PC-3 (cell line): Measurements from ENCODE around the gene NELFB. TPM values are rescaled to one million over a fixed set of nuclear protein-coding genes. Genes with fewer than 3 reads are reported as not detected.

Experiments used
- ATAC-seq: fragments of 200-7000 bp; cut with Tn5 transposase; 2 replicates; pipeline ENCODE4 v1.9.1; 2020; ENCODE audit warnings: mild to moderate bottlenecking, moderate library complexity
- BruUV-seq: library from RNA; stranded (reverse); fragments of 400-500 nt; replicated peaks from 2 replicates; lab custom pipeline; 2021; lab: Mats Ljungman, UMichigan
- CTCF ChIA-PET: fragments of 300-600 bp; sonication (Branson Sonifier 250); formaldehyde crosslinking; loops from one replicate; lab custom pipeline; 2022; ENCODE audit warnings: antibody characterized with exemption; lab: Charles Lee
- POLR2A ChIA-PET: fragments of 300-600 bp; sonication (Branson Sonifier 250); formaldehyde crosslinking; loops from one replicate; lab custom pipeline; 2022; ENCODE audit warnings: antibody characterized with exemption; ENCODE audit not compliant: unreplicated experiment; lab: Charles Lee
- DNase-seq: peaks from one replicate; pipeline ENCODE4 v3.0.0-alpha.2; 2015
- H2AFZ ChIP-seq: fragments of 300-600 bp; sonication (generic); 2 replicates; pipeline ENCODE4 v1.6.0; 2016; ENCODE audit warnings: antibody characterized with exemption, low read length
- H3F3A ChIP-seq: fragments of 300-600 bp; sonication (generic); one replicate; pipeline ENCODE4 v1.6.0; 2017; ENCODE audit warnings: antibody characterized with exemption, low read length, control low read depth, mild to moderate bottlenecking; ENCODE audit not compliant: unreplicated experiment
- H3K27ac ChIP-seq: fragments of 300-600 bp; sonication (generic); 2 replicates; pipeline ENCODE4 v1.5.1; 2016; ENCODE audit warnings: mild to moderate bottlenecking, low read length
- H3K27me3 ChIP-seq: fragments of 300-600 bp; sonication (generic); 2 replicates; pipeline ENCODE4 v1.6.1; 2016; ENCODE audit warnings: low read length, mixed read lengths
- H3K36me3 ChIP-seq: fragments of 300-600 bp; sonication (generic); 2 replicates; pipeline ENCODE4 v1.6.1; 2016; ENCODE audit warnings: low read depth, mixed run types, low read length, mixed read lengths
- H3K4me1 ChIP-seq: fragments of 300-600 bp; sonication (generic); 2 replicates; pipeline ENCODE4 v1.5.1; 2016; ENCODE audit warnings: low read length; ENCODE audit not compliant: insufficient read depth
- H3K4me2 ChIP-seq: fragments of 300-600 bp; sonication (generic); 2 replicates; pipeline ENCODE4 v1.6.0; 2016; ENCODE audit warnings: low read length
- H3K4me3 ChIP-seq: fragments of 300-600 bp; sonication (generic); 2 replicates; pipeline ENCODE4 v1.5.1; 2016; ENCODE audit warnings: mild to moderate bottlenecking, low read length, mixed read lengths
- H3K79me2 ChIP-seq: fragments of 300-600 bp; sonication (generic); 2 replicates; pipeline ENCODE4 v1.6.1; 2017; ENCODE audit warnings: low read length, mixed read lengths
- H3K9ac ChIP-seq: fragments of 300-600 bp; sonication (generic); 2 replicates; pipeline ENCODE4 v1.6.0; 2016; ENCODE audit warnings: mild to moderate bottlenecking, low read length
- H3K9me2 ChIP-seq: fragments of 300-600 bp; sonication (generic); replicated peaks from 2 replicates; pipeline ENCODE4 v1.6.1; 2016; ENCODE audit warnings: mixed run types, low read length, mixed read lengths
- H3K9me3 ChIP-seq: fragments of 300-600 bp; sonication (generic); 2 replicates; pipeline ENCODE4 v1.6.1; 2016; ENCODE audit warnings: low read length, mixed read lengths
- H4K20me1 ChIP-seq: fragments of 300-600 bp; sonication (generic); 2 replicates; pipeline ENCODE4 v1.6.1; 2016; ENCODE audit warnings: low read length, mixed read lengths
- EZH2 ChIP-seq: fragments of 300-600 bp; sonication (generic); IDR thresholded peaks from one replicate; pipeline ENCODE4 v1.6.1; 2017; ENCODE audit warnings: antibody characterized with exemption, mild to moderate bottlenecking, low read length; ENCODE audit not compliant: unreplicated experiment
- EZH2phosphoT487 ChIP-seq: fragments of 300-600 bp; sonication (generic); IDR thresholded peaks from 2 replicates; pipeline ENCODE4 v1.6.1; 2018; ENCODE audit warnings: mild to moderate bottlenecking, antibody characterized with exemption, low read length, borderline replicate concordance
- intact Hi-C: fragments of 100-400 bp; cut with micrococcal nuclease; formaldehyde crosslinking; loops from 2 replicates; pipeline ENCODE4 v1.9.0; 2023
- total RNA-seq: library from RNA; depleted of rRNA; stranded (reverse); fragments of >200 nt; gene quantifications from 2 replicates; pipeline ENCODE4 v1.2.3, GENCODE V29; 2014
- TF ChIP-seq, protein P1 (sequence below): fragments of 300-600 bp; sonication (generic); conservative IDR thresholded peaks from 2 replicates; pipeline ENCODE4 v1.5.1; 2017; ENCODE audit warnings: antibody characterized with exemption, low read depth, mild to moderate bottlenecking, low read length

NELFB gene
- total RNA-seq, 1 experiment from 2014 or later: 50.7 TPM

DNA sequence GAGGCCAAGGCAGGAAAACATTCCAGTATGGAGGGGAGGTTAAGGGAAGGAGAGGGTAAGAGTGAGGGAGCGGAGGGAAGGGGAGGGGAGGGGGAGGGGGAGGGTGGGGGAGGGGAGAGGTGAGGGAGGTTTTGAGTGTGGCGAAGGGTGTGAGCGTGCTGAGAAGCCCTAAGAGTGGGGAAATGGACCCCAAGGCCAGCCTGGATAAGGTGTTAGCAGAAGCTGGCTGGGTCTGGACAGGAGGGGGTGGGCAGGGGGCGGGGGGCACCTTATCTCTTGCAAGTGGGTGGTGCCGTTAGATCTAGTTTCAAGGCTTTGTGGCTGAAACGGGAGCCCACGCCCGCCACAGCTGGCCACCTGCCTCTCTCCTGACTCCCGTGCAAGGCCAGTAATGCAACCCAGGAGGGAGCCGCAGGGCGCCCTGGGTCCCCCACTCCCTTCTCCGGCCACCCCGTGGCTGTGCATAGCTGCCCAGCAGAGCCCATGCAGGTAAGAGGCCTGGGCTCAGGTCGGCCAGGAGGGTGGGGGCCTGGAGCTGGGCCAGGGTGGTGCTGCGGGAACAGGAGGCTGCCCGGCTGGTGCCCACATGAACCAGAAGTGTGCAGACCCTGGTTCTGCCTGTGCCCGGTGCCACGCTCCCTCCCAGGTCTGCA is 27.1 kb upstream of the NELFB start:
- no TSS peak for BruUV-seq
- ATAC-seq (no peak), DNase-seq (no peak)
- peaks cover 19% of the 10 kb centered on the region for H3K79me2 ChIP-seq
- peak overlapping the region; percentile 99 for H3K27ac ChIP-seq
- H3K9me2 ChIP-seq: no peaks in the 10 kb centered on the region
- TF ChIP-seq, protein P1, sequence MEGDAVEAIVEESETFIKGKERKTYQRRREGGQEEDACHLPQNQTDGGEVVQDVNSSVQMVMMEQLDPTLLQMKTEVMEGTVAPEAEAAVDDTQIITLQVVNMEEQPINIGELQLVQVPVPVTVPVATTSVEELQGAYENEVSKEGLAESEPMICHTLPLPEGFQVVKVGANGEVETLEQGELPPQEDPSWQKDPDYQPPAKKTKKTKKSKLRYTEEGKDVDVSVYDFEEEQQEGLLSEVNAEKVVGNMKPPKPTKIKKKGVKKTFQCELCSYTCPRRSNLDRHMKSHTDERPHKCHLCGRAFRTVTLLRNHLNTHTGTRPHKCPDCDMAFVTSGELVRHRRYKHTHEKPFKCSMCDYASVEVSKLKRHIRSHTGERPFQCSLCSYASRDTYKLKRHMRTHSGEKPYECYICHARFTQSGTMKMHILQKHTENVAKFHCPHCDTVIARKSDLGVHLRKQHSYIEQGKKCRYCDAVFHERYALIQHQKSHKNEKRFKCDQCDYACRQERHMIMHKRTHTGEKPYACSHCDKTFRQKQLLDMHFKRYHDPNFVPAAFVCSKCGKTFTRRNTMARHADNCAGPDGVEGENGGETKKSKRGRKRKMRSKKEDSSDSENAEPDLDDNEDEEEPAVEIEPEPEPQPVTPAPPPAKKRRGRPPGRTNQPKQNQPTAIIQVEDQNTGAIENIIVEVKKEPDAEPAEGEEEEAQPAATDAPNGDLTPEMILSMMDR: no peak
- TF ChIP-seq EZH2: no peak
- no peak for TF ChIP-seq EZH2phosphoT487
- ChIA-PET POLR2A (interaction anchor here (1.1 kb wide), 1 partner anchor 13 kb away, joined by 4 read pairs; the partner anchor contains the start of gene TUBB4B), CTCF (interaction anchor here (1.0 to 1.1 kb wide), 3 partner anchors 9 to 71 kb away, joined by 3 to 4 read pairs (median 3); no protein-coding TSS in a partner anchor)
- peak overlapping the region; percentile 88 for H3K4me2 ChIP-seq
- intact Hi-C loops: loop anchor here (5.0 kb wide), 2 partner anchors 41 to 111 kb away; partner anchors contain the start of genes ANAPC2 and SSNA1
- no peaks in the 10 kb centered on the region for H3K36me3 ChIP-seq
- no peaks in the 10 kb centered on the region for H3K27me3 ChIP-seq
- H3K9ac ChIP-seq: no peak overlapping the region; the same call in 1 of the 2 replicates
- H3F3A ChIP-seq: peaks cover 2% of the 10 kb centered on the region
- peaks cover 40% of the 10 kb centered on the region for H3K4me1 ChIP-seq
- no peaks in the 10 kb centered on the region for H3K9me3 ChIP-seq
- no peak overlapping the region for H3K4me3 ChIP-seq
- H4K20me1 ChIP-seq: no peaks in the 10 kb centered on the region
- H2AFZ ChIP-seq: no peak overlapping the region

DNA sequence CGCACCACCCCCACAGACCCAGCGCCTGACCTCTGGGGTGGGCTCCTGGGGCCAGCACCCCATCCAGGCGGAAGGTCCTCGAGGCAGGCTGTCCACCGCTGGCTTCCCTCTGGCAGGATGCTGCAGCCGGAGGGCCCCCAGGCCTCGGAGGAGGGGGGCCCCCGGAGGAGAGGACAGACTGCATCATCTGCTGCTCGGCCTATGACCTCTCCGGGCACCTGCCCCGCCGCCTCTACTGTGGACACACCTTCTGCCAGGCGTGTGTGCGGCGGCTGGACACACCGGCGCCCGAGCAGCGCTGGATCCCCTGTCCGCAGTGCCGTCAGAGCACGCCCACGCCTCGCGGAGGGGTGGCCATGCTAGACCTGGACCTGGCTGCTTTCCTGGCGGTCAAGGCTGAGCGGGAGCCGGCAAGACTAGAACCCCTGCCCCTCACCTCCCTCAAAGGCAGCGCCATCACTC is 26.6 kb upstream of the NELFB start:
- H3K4me3 ChIP-seq: no peak overlapping the region
- no peak overlapping the region for H3K27ac ChIP-seq
- no peaks in the 10 kb centered on the region for H4K20me1 ChIP-seq
- ChIA-PET CTCF (interaction anchor here (1.1 kb wide), 1 partner anchor 72 kb away, joined by 3 read pairs; no protein-coding TSS in a partner anchor), POLR2A (no interaction called here)
- no peaks in the 10 kb centered on the region for H3K9me3 ChIP-seq
- H3K27me3 ChIP-seq: no peaks in the 10 kb centered on the region
- H2AFZ ChIP-seq: no peak overlapping the region
- no peak for DNase-seq
- H3K79me2 ChIP-seq: peaks cover 19% of the 10 kb centered on the region
- no peak for ATAC-seq
- H3K4me2 ChIP-seq: peak overlapping the region; percentile 57
- H3F3A ChIP-seq: peaks cover 2% of the 10 kb centered on the region
- H3K9ac ChIP-seq: no peak overlapping the region
- no peaks in the 10 kb centered on the region for H3K36me3 ChIP-seq
- intact Hi-C loops: loop anchor here (5.0 kb wide), 2 partner anchors 41 to 111 kb away; partner anchors contain the start of genes ANAPC2 and SSNA1
- TF ChIP-seq EZH2phosphoT487 (no peak), EZH2 (no peak)
- TF ChIP-seq, protein P1: no peak
- no peaks in the 10 kb centered on the region for H3K9me2 ChIP-seq
- H3K4me1 ChIP-seq: peaks cover 40% of the 10 kb centered on the region
- no TSS peak for BruUV-seq
